Smooth muscle cell (in vitro differentiated cells): Measurements from ENCODE around the gene GALNT2. TPM values are rescaled to one million over a fixed set of nuclear protein-coding genes. Genes with fewer than 3 reads are reported as not detected.

Experiments used
- DNase-seq: peaks from one replicate; lab custom pipeline; 2025; ENCODE audit not compliant: unreplicated experiment; lab: John Stamatoyannopoulos, UW
- H2AFZ ChIP-seq: fragments of 200-600 bp; sonication (generic); 2 replicates; pipeline ENCODE4 v1.6.0; 2016; ENCODE audit warnings: antibody characterized with exemption, low read depth, mild to moderate bottlenecking
- H3F3A ChIP-seq: fragments of 200-600 bp; sonication (generic); 2 replicates; pipeline ENCODE4 v1.6.0; 2017; ENCODE audit warnings: antibody characterized with exemption, low read depth
- H3K27ac ChIP-seq: fragments of 200-600 bp; sonication (generic); 2 replicates; pipeline ENCODE4 v1.5.1; 2016; ENCODE audit warnings: low read depth, mild to moderate bottlenecking
- H3K27me3 ChIP-seq: fragments of 200-600 bp; sonication (generic); 2 replicates; pipeline ENCODE4 v1.6.1; 2016; ENCODE audit warnings: low read depth, mild to moderate bottlenecking
- H3K36me3 ChIP-seq: fragments of 200-600 bp; sonication (generic); 2 replicates; pipeline ENCODE4 v1.5.1; 2016; ENCODE audit warnings: low read depth
- H3K4me1 ChIP-seq: fragments of 200-600 bp; sonication (generic); 2 replicates; pipeline ENCODE4 v1.5.1; 2016; ENCODE audit warnings: low read depth
- H3K4me2 ChIP-seq: fragments of 200-600 bp; sonication (generic); 2 replicates; pipeline ENCODE4 v1.6.0; 2016; ENCODE audit warnings: mild to moderate bottlenecking
- H3K4me3 ChIP-seq: fragments of 200-600 bp; sonication (generic); 2 replicates; pipeline ENCODE4 v1.5.1; 2016; ENCODE audit warnings: mild to moderate bottlenecking
- H3K79me2 ChIP-seq: fragments of 200-600 bp; sonication (generic); 2 replicates; pipeline ENCODE4 v1.6.0; 2016; ENCODE audit warnings: low read depth, mild to moderate bottlenecking
- H3K9ac ChIP-seq: fragments of 200-600 bp; sonication (generic); 2 replicates; pipeline ENCODE4 v1.6.0; 2016; ENCODE audit warnings: low read depth
- H3K9me3 ChIP-seq: fragments of 200-600 bp; sonication (generic); replicated peaks from 2 replicates; pipeline ENCODE4 v1.5.1; 2016; ENCODE audit warnings: low read depth
- H4K20me1 ChIP-seq: fragments of 200-600 bp; sonication (generic); 2 replicates; pipeline ENCODE4 v1.6.0; 2016; ENCODE audit warnings: low read depth
- CTCF ChIP-seq: fragments of 200-600 bp; sonication (generic); IDR thresholded peaks from 2 replicates; pipeline ENCODE4 v1.5.1; 2017; ENCODE audit warnings: borderline replicate concordance, mild to moderate bottlenecking, antibody characterized with exemption; ENCODE audit not compliant: insufficient read depth, poor library complexity, severe bottlenecking
- WGBS: methylation state at CpG from one replicate; pipeline ENCODE4 v1.1.7; 2016; ENCODE audit warnings: low lambda C conversion rate; 5-methylcytosine and 5-hydroxymethylcytosine counted together
- polyA plus RNA-seq: library from polyadenylated mRNA; unstranded; fragments of >200 nt; fragmentation: Nextera tagmentation; extraction: Ambion mirVana; gene quantifications from 2 replicates; pipeline ENCODE4 v1.2.1, GENCODE V29; 2016
- total RNA-seq: library from RNA; depleted of rRNA; stranded (reverse); fragments of >200 nt; gene quantifications from 2 replicates; pipeline ENCODE4 v1.2.3, GENCODE V29; 2014

Gene GALNT2
- total and polyA plus RNA-seq, 2 experiments from 2014 or later, result 76.4 to 152 TPM

GRCh38 chr1:230295367-230295766, 228.3 kb downstream of the GALNT2 start:
- DNase-seq, result no peak
- no peaks in the 10 kb centered on the region for H3K4me1 ChIP-seq
- H2AFZ ChIP-seq, result no peak overlapping the region
- H3K36me3 ChIP-seq, result no peaks in the 10 kb centered on the region
- H4K20me1 ChIP-seq, result no peaks in the 10 kb centered on the region
- H3K79me2 ChIP-seq, result no peaks in the 10 kb centered on the region
- H3K4me3 ChIP-seq, result no peak overlapping the region
- H3K27me3 ChIP-seq, result peaks cover 50% of the 10 kb centered on the region
- 85% methylated on average over 3 of the region's 3 CpGs for WGBS
- no peaks in the 10 kb centered on the region for H3K9me3 ChIP-seq
- no peak for TF ChIP-seq CTCF
- no peaks in the 10 kb centered on the region for H3F3A ChIP-seq
- no peak overlapping the region for H3K4me2 ChIP-seq
- no peak overlapping the region for H3K9ac ChIP-seq
- H3K27ac ChIP-seq, result no peak overlapping the region

GRCh38 chr1:230299191-230300006, 232.4 kb downstream of the GALNT2 start:
- 85% methylated on average over 15 of the region's 15 CpGs for WGBS
- Histone ChIP-seq H3K27me3 (peaks cover 11% of the 10 kb centered on the region), H3K4me3 (no peak overlapping the region), H3K4me1 (no peaks in the 10 kb centered on the region), H3K79me2 (no peaks in the 10 kb centered on the region), H4K20me1 (no peaks in the 10 kb centered on the region), H2AFZ (no peak overlapping the region), H3K9me3 (no peaks in the 10 kb centered on the region), H3F3A (no peaks in the 10 kb centered on the region), H3K27ac (no peak overlapping the region), H3K36me3 (no peaks in the 10 kb centered on the region), H3K9ac (no peak overlapping the region), H3K4me2 (no peak overlapping the region)
- no peak for DNase-seq
- TF ChIP-seq CTCF, result no peak

GRCh38 chr1:230300322-230301301, 233.6 kb downstream of the GALNT2 start:
- DNase-seq, result no peak
- no peak overlapping the region for H3K4me3 ChIP-seq

More at GRCh38 chr1:230300322-230301301, 233.6 kb downstream of the GALNT2 start:
- Histone ChIP-seq H4K20me1 (no peaks in the 10 kb centered on the region), H3F3A (no peaks in the 10 kb centered on the region), H3K4me2 (no peak overlapping the region), H3K9me3 (no peaks in the 10 kb centered on the region), H3K27ac (no peak overlapping the region), H3K4me1 (no peaks in the 10 kb centered on the region), H3K79me2 (no peaks in the 10 kb centered on the region), H3K9ac (no peak overlapping the region), H3K27me3 (no peaks in the 10 kb centered on the region), H3K36me3 (no peaks in the 10 kb centered on the region), H2AFZ (no peak overlapping the region)
- WGBS, result 90% methylated on average over 26 of the region's 26 CpGs
- TF ChIP-seq CTCF, result no peak
